SK-N-SH (cell line): ENCODE measurements around the gene C4orf50. TPM values are rescaled to one million over a fixed set of nuclear protein-coding genes. Genes with fewer than 3 reads are reported as not detected.

ENCODE experiments used
- CTCF ChIA-PET: fragments of 300-600, 350-600 bp; formaldehyde crosslinking; extraction: SDS; loops from one replicate; lab custom pipeline; 2021; lab: Yijun Ruan, JAX
- POLR2A ChIA-PET: fragments of 350-600 bp; sonication (Branson Sonifier 250); formaldehyde crosslinking; extraction: SDS; loops from one replicate; lab custom pipeline; 2020; ENCODE audit warnings: antibody characterized with exemption, inconsistent platforms; lab: Yijun Ruan, JAX
- DNase-seq: peaks from one replicate; pipeline ENCODE4 v3.0.0; 2012
- H2AFZ ChIP-seq: fragments of 200-600 bp; sonication (generic); 2 replicates; pipeline ENCODE4 v1.8.1; 2016; ENCODE audit warnings: antibody characterized with exemption, mild to moderate bottlenecking, low read depth
- H3F3A ChIP-seq: fragments of 200-600 bp; sonication (generic); replicated peaks from 2 replicates; pipeline ENCODE3; 2016; ENCODE audit warnings: antibody characterized with exemption, mild to moderate bottlenecking; ENCODE audit not compliant: insufficient read depth
- H3K27ac ChIP-seq, 2 experiments: fragments of 200-500 bp in 1 of 2; fragments of 200-600 bp in 1 of 2; sonication (Bioruptor generic) in 1 of 2; sonication (generic), shearing (Covaris generic) in 1 of 2; 2 replicates each; pipeline versions ENCODE4 v1.5.1 to v1.6.1; 2014 to 2016; ENCODE audit warnings: low read depth in 2 of 2, inconsistent platforms in 1 of 2, low read length in 1 of 2, mild to moderate bottlenecking in 1 of 2, mixed read lengths in 1 of 2
- H3K27me3 ChIP-seq: fragments of 200-600 bp; sonication (generic), shearing (Covaris generic); 2 replicates; pipeline ENCODE4 v1.6.1; 2016; ENCODE audit warnings: mixed run types; ENCODE audit not compliant: insufficient read depth
- H3K36me3 ChIP-seq, 2 experiments: fragments of 200-500 bp in 1 of 2; fragments of 200-600 bp in 1 of 2; sonication (Bioruptor generic) in 1 of 2; sonication (generic) in 1 of 2; replicated peaks in 1 of 2; 2 replicates each; pipeline versions ENCODE3 to v1.5.1; 2014 to 2016; ENCODE audit warnings: low read length in 1 of 2, mild to moderate bottlenecking in 1 of 2; ENCODE audit not compliant: insufficient read depth in 2 of 2, control insufficient read depth in 1 of 2
- H3K4me1 ChIP-seq, 2 experiments: fragments of 200-500 bp in 1 of 2; fragments of 200-600 bp in 1 of 2; sonication (Bioruptor generic) in 1 of 2; sonication (generic), shearing (Covaris generic) in 1 of 2; 2 replicates each; pipeline versions ENCODE4 v1.5.1 to v1.6.1; 2014 to 2016; ENCODE audit warnings: low read depth in 1 of 2, low read length in 1 of 2, mixed run types in 1 of 2; ENCODE audit not compliant: insufficient read depth in 2 of 2, control insufficient read depth in 1 of 2
- H3K4me2 ChIP-seq: fragments of 200-600 bp; sonication (generic), shearing (Covaris generic); 2 replicates; pipeline ENCODE4 v1.6.1; 2017; ENCODE audit warnings: mixed run types
- H3K4me3 ChIP-seq, 2 experiments: fragments of 200-500 bp in 1 of 2; fragments of 200-600 bp in 1 of 2; sonication (Bioruptor generic) in 1 of 2; sonication (generic), shearing (Covaris generic) in 1 of 2; 2 replicates each; pipeline versions ENCODE4 v1.5.1 to v1.8.1; 2014 to 2016; ENCODE audit warnings: low read depth in 2 of 2, inconsistent platforms in 1 of 2, low read length in 1 of 2, mild to moderate bottlenecking in 1 of 2, mixed read lengths in 1 of 2, moderate library complexity in 1 of 2
- H3K79me2 ChIP-seq: fragments of 200-600 bp; sonication (generic); 2 replicates; pipeline ENCODE4 v1.8.1; 2017; ENCODE audit warnings: mild to moderate bottlenecking; ENCODE audit not compliant: insufficient read depth
- H3K9ac ChIP-seq: fragments of 200-600 bp; sonication (generic); 2 replicates; pipeline ENCODE4 v1.6.1; 2017; ENCODE audit warnings: mixed run types
- H3K9me2 ChIP-seq: fragments of 200-600 bp; sonication (generic); 2 replicates; pipeline ENCODE4 v1.6.1; 2017; ENCODE audit warnings: mixed run types
- H3K9me3 ChIP-seq: fragments of 200-600 bp; sonication (generic); 2 replicates; pipeline ENCODE4 v1.6.1; 2017; ENCODE audit warnings: mixed run types, mild to moderate bottlenecking, moderate library complexity
- H4K20me1 ChIP-seq: fragments of 200-600 bp; sonication (generic); 2 replicates; pipeline ENCODE4 v1.6.1; 2017; ENCODE audit warnings: mild to moderate bottlenecking, mixed run types; ENCODE audit not compliant: insufficient read depth
- CHD2 ChIP-seq: fragments of 150-350 bp; IDR thresholded peaks from 2 replicates; pipeline ENCODE4 v1.6.1; 2018; ENCODE audit warnings: low read length; ENCODE audit not compliant: partially characterized antibody
- CTCF ChIP-seq: fragments of 200-600 bp; sonication (generic); IDR thresholded peaks from 2 replicates; pipeline ENCODE4 v1.6.1; 2017; ENCODE audit warnings: antibody characterized with exemption, mild to moderate bottlenecking, moderate library complexity
- ELF1 ChIP-seq: IDR thresholded peaks from 2 replicates; pipeline ENCODE4 v1.4.0; 2012
- EZH2phosphoT487 ChIP-seq: fragments of 200-600 bp; sonication (generic); IDR thresholded peaks from 2 replicates; pipeline ENCODE4 v1.6.1; 2017; ENCODE audit warnings: low read depth, mixed run types, mild to moderate bottlenecking, antibody characterized with exemption, moderate library complexity, borderline replicate concordance
- GATA2 ChIP-seq: sonication (generic); formaldehyde crosslinking; IDR thresholded peaks from 2 replicates; pipeline ENCODE4 v1.5.0; 2020; ENCODE audit warnings: mild to moderate bottlenecking, missing genetic modification reagents
- IRF3 ChIP-seq: fragments of 150-350 bp; IDR thresholded peaks from 2 replicates; pipeline ENCODE4 v1.6.1; 2016; ENCODE audit warnings: mild to moderate bottlenecking, low read depth, low read length
- MEF2A ChIP-seq: IDR thresholded peaks from 2 replicates; pipeline ENCODE4 v1.4.0; 2012; ENCODE audit warnings: low read depth, borderline replicate concordance
- MXI1 ChIP-seq: IDR thresholded peaks from 2 replicates; pipeline ENCODE4 v1.6.1; 2012; ENCODE audit warnings: mild to moderate bottlenecking, low read depth, low read length, improper control_type of control experiment
- NFIC ChIP-seq: IDR thresholded peaks from 2 replicates; pipeline ENCODE4 v1.4.0; 2012; ENCODE audit warnings: borderline replicate concordance
- POLR2AphosphoS5 ChIP-seq: IDR thresholded peaks from 2 replicates; pipeline ENCODE4 v1.6.1; 2012; ENCODE audit warnings: low read depth, low read length
- RCOR1 ChIP-seq: fragments of 150-350 bp; IDR thresholded peaks from 2 replicates; pipeline ENCODE4 v1.6.1; 2017; ENCODE audit warnings: antibody characterized with exemption, low read length
- REST ChIP-seq: IDR thresholded peaks from 2 replicates; pipeline ENCODE4 v1.6.1; 2012; ENCODE audit warnings: mild to moderate bottlenecking, low read depth, low read length, moderate library complexity
- RFX5 ChIP-seq: IDR thresholded peaks from 2 replicates; pipeline ENCODE4 v1.6.1; 2012; ENCODE audit warnings: mild to moderate bottlenecking, improper control_type of control experiment, low read length
- TCF12 ChIP-seq: IDR thresholded peaks from 2 replicates; pipeline ENCODE4 v1.4.0; 2012
- USF1 ChIP-seq: IDR thresholded peaks from 2 replicates; pipeline ENCODE4 v1.4.0; 2012; ENCODE audit warnings: low read depth, borderline replicate concordance
- YY1 ChIP-seq: IDR thresholded peaks from 2 replicates; pipeline ENCODE4 v1.4.0; 2012; ENCODE audit warnings: low read depth, mild to moderate bottlenecking
- ZBTB33 ChIP-seq: IDR thresholded peaks from 2 replicates; pipeline ENCODE4 v1.4.0; 2012; ENCODE audit warnings: low read depth, borderline replicate concordance
- WGBS: methylation state at CpG from one replicate; pipeline ENCODE4 v1.1.6; 2017; ENCODE audit warnings: low lambda C conversion rate; 5-methylcytosine and 5-hydroxymethylcytosine counted together
- polyA plus RNA-seq, 3 experiments: library from polyadenylated mRNA; depleted of rRNA; stranded (reverse); fragments of >200 nt; gene quantifications; 2 replicates each; pipeline ENCODE4 v1.2.3, GENCODE V29; 2012

Gene C4orf50
- polyA plus RNA-seq, 1 of the 3 experiments (the other 2 are of a cell fraction) = under 0.01 TPM

GRCh38 chr4:5900844-5901243 lies 117.4 kb downstream of the C4orf50 start:
- ChIA-PET CTCF (no interaction called here), POLR2A (no interaction called here)
- no peak overlapping the region for H3K27ac ChIP-seq
- H3F3A ChIP-seq = no peaks in the 10 kb centered on the region
- no peaks in the 10 kb centered on the region for H3K9me2 ChIP-seq
- no peaks in the 10 kb centered on the region for H3K36me3 ChIP-seq
- H3K9ac ChIP-seq = no peak overlapping the region
- TF ChIP-seq YY1 = no peak
- TF ChIP-seq REST = no peak
- TF ChIP-seq NFIC = no peak
- no peak for TF ChIP-seq POLR2AphosphoS5
- no peak for TF ChIP-seq MEF2A
- no peak for TF ChIP-seq IRF3
- no peak for TF ChIP-seq RFX5
- no peak for TF ChIP-seq ZBTB33
- TF ChIP-seq CTCF = no peak
- no peak for TF ChIP-seq ELF1
- no peak for TF ChIP-seq RCOR1
- TF ChIP-seq EZH2phosphoT487 = no peak
- TF ChIP-seq USF1 = no peak
- TF ChIP-seq CHD2 = no peak
- TF ChIP-seq TCF12 = no peak
- no peak for TF ChIP-seq GATA2 (CRISPR knock-in tag)
- no peak for TF ChIP-seq MXI1
- no peaks in the 10 kb centered on the region for H3K4me1 ChIP-seq
- no peak overlapping the region for H3K4me3 ChIP-seq
- H3K9me3 ChIP-seq = no peaks in the 10 kb centered on the region
- H3K4me2 ChIP-seq = no peak overlapping the region
- WGBS = 39% methylated on average over 5 of the region's 5 CpGs
- no peak overlapping the region for H2AFZ ChIP-seq
- no peaks in the 10 kb centered on the region for H4K20me1 ChIP-seq
- no peaks in the 10 kb centered on the region for H3K79me2 ChIP-seq
- no peak for DNase-seq
- no peaks in the 10 kb centered on the region for H3K27me3 ChIP-seq
